GM23248 (cell line): ENCODE data around the gene TMEM164. TPM values are rescaled to one million over a fixed set of nuclear protein-coding genes. Genes with fewer than 3 reads are reported as not detected.
A peak's percentile ranks its signal among the peaks of the same experiment; 100 is the strongest.

Source experiments
- DNase-seq: peaks from one replicate; pipeline ENCODE4 v3.0.0-alpha.2; 2015
- H2AFZ ChIP-seq: fragments of 200-600 bp; sonication (generic); 2 replicates; pipeline ENCODE4 v1.6.1; 2016; ENCODE audit warnings: antibody characterized with exemption
- H3F3A ChIP-seq: fragments of 200-600 bp; sonication (generic); 2 replicates; pipeline ENCODE4 v1.6.1; 2016; ENCODE audit warnings: mild to moderate bottlenecking, antibody characterized with exemption, mixed run types; ENCODE audit not compliant: insufficient read depth
- H3K27ac ChIP-seq: fragments of 200-600 bp; sonication (generic); 2 replicates; pipeline ENCODE4 v1.5.1; 2016; ENCODE audit warnings: mild to moderate bottlenecking
- H3K27me3 ChIP-seq: fragments of 200-600 bp; sonication (generic); replicated peaks from 2 replicates; pipeline ENCODE4 v1.6.1; 2016; ENCODE audit warnings: mild to moderate bottlenecking; ENCODE audit not compliant: insufficient read depth
- H3K36me3 ChIP-seq: fragments of 200-600 bp; sonication (generic); 2 replicates; pipeline ENCODE4 v1.6.1; 2016; ENCODE audit warnings: low read depth, mild to moderate bottlenecking
- H3K4me1 ChIP-seq: fragments of 200-600 bp; sonication (generic); 2 replicates; pipeline ENCODE4 v1.6.1; 2016; ENCODE audit warnings: mild to moderate bottlenecking; ENCODE audit not compliant: insufficient read depth
- H3K4me2 ChIP-seq: fragments of 200-600 bp; sonication (generic); one replicate; pipeline ENCODE4 v1.6.1; 2016; ENCODE audit warnings: mild to moderate bottlenecking; ENCODE audit not compliant: unreplicated experiment
- H3K4me3 ChIP-seq: fragments of 200-600 bp; sonication (generic); 2 replicates; pipeline ENCODE4 v1.5.1; 2016; ENCODE audit warnings: mild to moderate bottlenecking
- H3K79me2 ChIP-seq: fragments of 200-600 bp; sonication (generic); 2 replicates; pipeline ENCODE4 v1.6.1; 2016; ENCODE audit warnings: mild to moderate bottlenecking; ENCODE audit not compliant: insufficient read depth
- H3K9ac ChIP-seq: fragments of 200-600 bp; sonication (generic); 2 replicates; pipeline ENCODE4 v1.6.1; 2016; ENCODE audit warnings: mild to moderate bottlenecking
- H3K9me2 ChIP-seq: fragments of 200-600 bp; sonication (generic); 2 replicates; pipeline ENCODE4 v1.6.1; 2016; ENCODE audit warnings: mixed run types, mild to moderate bottlenecking, moderate library complexity; ENCODE audit not compliant: insufficient read depth
- H3K9me3 ChIP-seq: fragments of 200-600 bp; sonication (generic); one replicate; pipeline ENCODE4 v1.6.1; 2017; ENCODE audit warnings: low read depth
- H4K20me1 ChIP-seq: fragments of 200-600 bp; sonication (generic); 2 replicates; pipeline ENCODE4 v1.6.0; 2016; ENCODE audit not compliant: insufficient read depth
- EZH2 ChIP-seq: fragments of 200-600 bp; sonication (generic); IDR thresholded peaks from 2 replicates; pipeline ENCODE4 v1.6.1; 2018; ENCODE audit warnings: antibody characterized with exemption, mild to moderate bottlenecking; ENCODE audit not compliant: insufficient read depth, poor library complexity, severe bottlenecking
- EZH2phosphoT487 ChIP-seq: fragments of 200-600 bp; sonication (generic); IDR thresholded peaks from 2 replicates; pipeline ENCODE4 v1.6.1; 2018; ENCODE audit warnings: antibody characterized with exemption, moderate library complexity, mild to moderate bottlenecking, low read depth; ENCODE audit not compliant: insufficient read depth
- WGBS, 2 experiments: methylation state at CpG; one replicate each; pipeline ENCODE4 v1.1.6; 2015 to 2017; ENCODE audit warnings: low lambda C conversion rate in 2 of 2, low coverage in 1 of 2; ENCODE audit errors: missing lambda C conversion rate in 2 of 2; 5-methylcytosine and 5-hydroxymethylcytosine counted together
- in situ Hi-C: fragments of 300-500 bp; cut with MboI; formaldehyde crosslinking; loops from 2 replicates; pipeline ENCODE4 v1.15.0; 2020
- polyA plus RNA-seq: library from polyadenylated mRNA; unstranded; fragments of >200 nt; fragmentation: Nextera tagmentation; extraction: Ambion mirVana; gene quantifications from 2 replicates; pipeline ENCODE4 v1.2.1, GENCODE V29; 2016
- total RNA-seq: library from RNA; depleted of rRNA; stranded (reverse); fragments of >200 nt; shearing (Covaris generic); gene quantifications from 2 replicates; pipeline ENCODE4 v1.2.3, GENCODE V29; 2014

The TMEM164 gene
- total and polyA plus RNA-seq, 2 experiments from 2014 or later = 1.4 to 9.1 TPM

DNA sequence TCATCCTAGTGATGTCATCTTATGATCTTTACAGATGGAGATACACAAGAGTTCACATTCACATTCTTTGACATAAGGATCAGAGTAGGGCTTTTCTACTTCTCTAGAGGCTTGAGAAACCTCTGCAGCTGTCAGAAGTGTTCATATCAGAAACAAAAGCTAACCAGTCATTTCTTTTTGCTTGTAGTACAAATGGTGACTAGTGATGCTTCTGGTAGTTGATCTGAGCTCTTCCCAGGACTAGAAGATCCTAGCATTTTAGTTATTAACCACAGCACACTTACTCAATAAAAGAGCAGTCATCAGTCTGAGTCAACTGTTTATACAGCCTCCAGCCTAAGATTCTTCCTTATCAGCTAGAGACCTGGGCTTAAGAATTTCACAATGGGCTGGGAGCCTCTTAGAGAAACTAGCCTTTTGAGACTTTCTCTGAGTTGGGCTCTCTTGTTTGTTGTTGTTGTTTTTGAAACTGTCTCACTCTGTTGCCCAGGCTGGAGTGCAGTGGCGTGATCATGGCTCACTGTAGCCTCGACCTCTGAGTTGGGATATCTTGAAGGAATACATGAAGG is 84.1 kb downstream of the TMEM164 start:
- Histone ChIP-seq H2AFZ (no peak overlapping the region), H3K4me2 (peak overlapping the region; percentile 84), H3K27me3 (no peaks in the 10 kb centered on the region), H3K4me3 (peak overlapping the region; percentile 59), H3K9ac (peak overlapping the region; percentile 87), H3K79me2 (no peaks in the 10 kb centered on the region), H4K20me1 (no peaks in the 10 kb centered on the region), H3K27ac (peak overlapping the region; percentile 100), H3K36me3 (no peaks in the 10 kb centered on the region), H3K9me2 (no peaks in the 10 kb centered on the region), H3F3A (peaks cover 48% of the 10 kb centered on the region), H3K4me1 (peaks cover 32% of the 10 kb centered on the region), H3K9me3 (no peaks in the 10 kb centered on the region)
- peak; percentile 90 for DNase-seq
- in situ Hi-C loops = no loop called here
- TF ChIP-seq EZH2phosphoT487 (no peak), EZH2 (no peak)
- WGBS, 2 experiments = 0 to 14% methylated on average over 2 of the region's 2 CpGs

DNA sequence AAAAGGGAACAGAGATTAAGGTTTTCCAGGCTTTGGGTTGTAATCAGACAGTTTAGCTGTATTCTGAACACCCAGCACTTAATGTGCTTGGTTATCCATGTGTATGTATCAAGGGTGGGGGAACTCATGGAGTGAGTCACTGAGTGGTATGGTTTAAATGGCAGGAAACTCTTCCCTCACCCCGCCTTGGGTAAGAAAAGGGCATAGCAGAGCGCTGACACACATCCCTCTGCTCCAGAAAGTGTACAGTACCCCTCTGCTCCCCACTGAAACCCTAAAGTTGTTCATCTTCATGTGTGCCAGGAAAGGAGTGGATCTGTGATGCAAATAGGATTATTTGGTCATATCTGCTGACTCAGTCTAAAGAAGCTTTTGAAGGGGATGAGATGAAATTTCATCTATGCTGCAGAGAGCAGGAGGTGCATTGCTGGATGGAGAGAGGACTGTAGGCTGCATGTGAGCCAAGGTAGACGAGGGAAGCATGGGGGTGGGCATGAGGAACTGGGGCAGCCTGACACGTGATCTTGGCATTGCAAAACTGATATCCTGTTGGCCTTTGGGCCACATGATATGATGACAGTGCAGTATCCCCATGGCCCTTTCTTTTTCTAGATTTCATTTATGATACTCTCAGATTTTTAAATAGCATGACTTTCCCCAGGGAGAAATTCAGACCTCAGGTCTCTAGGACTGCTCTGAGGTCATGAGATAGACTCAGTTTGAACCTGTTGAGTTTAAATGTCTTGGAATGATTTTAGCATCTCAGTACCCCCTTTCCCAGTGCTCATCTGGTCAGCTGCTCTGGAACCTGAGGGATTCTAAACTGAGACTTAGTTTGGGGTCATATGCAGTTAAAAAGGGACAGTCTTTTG is 84.8 kb downstream of the TMEM164 start:
- Histone ChIP-seq H3K36me3 (no peaks in the 10 kb centered on the region), H3K4me3 (peak overlapping the region; percentile 59), H3K9me3 (no peaks in the 10 kb centered on the region), H3K27me3 (no peaks in the 10 kb centered on the region), H3F3A (peaks cover 41% of the 10 kb centered on the region), H3K9me2 (no peaks in the 10 kb centered on the region), H3K27ac (peak overlapping the region; percentile 100), H3K79me2 (no peaks in the 10 kb centered on the region), H3K4me2 (peak overlapping the region; percentile 84), H3K9ac (peak overlapping the region; percentile 87), H3K4me1 (peaks cover 27% of the 10 kb centered on the region), H4K20me1 (no peaks in the 10 kb centered on the region), H2AFZ (no peak overlapping the region)
- TF ChIP-seq EZH2 (no peak), EZH2phosphoT487 (no peak)
- in situ Hi-C loops = no loop called here
- 0 to 3% methylated on average over 2 to 4 of the region's 4 CpGs for WGBS, 2 experiments
- peak; percentile 90 for DNase-seq

DNA sequence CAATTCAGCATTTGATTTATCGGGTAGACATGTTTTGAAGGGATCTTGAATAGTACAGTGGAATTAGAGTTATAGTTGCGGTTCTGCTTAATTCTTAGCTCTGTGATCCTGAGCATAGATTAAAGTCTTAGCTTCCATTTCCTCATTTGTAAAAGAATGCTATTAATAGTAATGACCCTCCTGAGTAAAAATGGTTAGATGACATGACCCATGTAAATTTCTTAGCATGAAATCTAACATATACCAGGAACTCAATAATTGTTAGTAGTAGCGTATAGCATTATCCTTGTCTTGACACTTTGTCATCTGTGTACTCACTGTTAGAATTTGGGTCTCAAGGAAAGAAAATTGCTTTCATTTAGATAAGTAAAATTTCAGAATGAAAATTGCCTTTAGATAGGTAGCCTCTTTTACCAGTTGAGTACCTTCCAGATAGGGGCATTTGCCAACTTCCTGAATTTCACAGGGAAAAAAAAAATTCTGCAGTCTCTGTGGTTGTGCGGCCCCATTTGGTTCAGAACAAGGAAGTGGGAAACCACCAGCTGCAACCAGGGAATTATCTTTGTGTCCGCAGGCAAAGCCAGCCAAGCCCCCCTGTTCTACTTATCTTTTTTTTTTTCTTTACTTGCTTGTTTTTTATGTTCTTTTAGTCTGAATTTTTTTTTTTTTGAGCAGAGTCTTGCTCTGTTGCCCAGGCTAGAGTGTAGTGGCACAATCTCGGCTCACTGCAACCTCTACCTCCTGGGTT is 86.9 kb downstream of the TMEM164 start:
- no peaks in the 10 kb centered on the region for H3K27me3 ChIP-seq
- H3K9me3 ChIP-seq = no peaks in the 10 kb centered on the region
- H3K79me2 ChIP-seq = no peaks in the 10 kb centered on the region
- no peak overlapping the region for H3K27ac ChIP-seq
- H2AFZ ChIP-seq = no peak overlapping the region
- H3K9ac ChIP-seq = no peak overlapping the region
- peaks cover 32% of the 10 kb centered on the region for H3F3A ChIP-seq
- in situ Hi-C loops = no loop called here
- no peak for TF ChIP-seq EZH2
- TF ChIP-seq EZH2phosphoT487 = no peak
- no peak for DNase-seq
- H3K4me3 ChIP-seq = no peak overlapping the region
- no peak overlapping the region for H3K4me2 ChIP-seq
- H4K20me1 ChIP-seq = no peaks in the 10 kb centered on the region
- H3K4me1 ChIP-seq = peaks cover 24% of the 10 kb centered on the region
- no peaks in the 10 kb centered on the region for H3K9me2 ChIP-seq
- no peaks in the 10 kb centered on the region for H3K36me3 ChIP-seq
- WGBS, 2 experiments = 96 to 99% methylated on average over 5 to 6 of the region's 6 CpGs

GRCh38 chrX:110097920-110098319 is 95.0 kb downstream of the TMEM164 start:
- TF ChIP-seq EZH2phosphoT487 = no peak
- TF ChIP-seq EZH2 = no peak
- Histone ChIP-seq H3F3A (no peaks in the 10 kb centered on the region), H3K36me3 (no peaks in the 10 kb centered on the region), H3K4me3 (no peak overlapping the region), H3K9me2 (no peaks in the 10 kb centered on the region), H3K27ac (no peak overlapping the region), H4K20me1 (no peaks in the 10 kb centered on the region), H2AFZ (no peak overlapping the region), H3K27me3 (no peaks in the 10 kb centered on the region), H3K4me2 (no peak overlapping the region), H3K9ac (no peak overlapping the region), H3K9me3 (no peaks in the 10 kb centered on the region), H3K4me1 (no peaks in the 10 kb centered on the region), H3K79me2 (no peaks in the 10 kb centered on the region)
- no peak for DNase-seq
- in situ Hi-C loops = no loop called here
